Uterus (tissue), 2 donors: ENCODE results near the gene VAC14.

Experiments used
- CTCF ChIP-seq, 4 experiments: fragments of 200-600 bp in 2 of 4; fragments of 450-650 bp in 2 of 4; sonication (generic) in 2 of 4; IDR thresholded peaks; one replicate each; pipeline ENCODE4 v1.5.1; 2016 to 2019; ENCODE audit warnings: antibody characterized with exemption in 4 of 4, mild to moderate bottlenecking in 2 of 4, moderate library complexity in 1 of 4
- POLR2A ChIP-seq, 2 donors: fragments of 450-650 bp; IDR thresholded peaks; one replicate each; pipeline ENCODE4 v1.6.1; 2016; ENCODE audit warnings: antibody characterized with exemption in 2 of 2, mild to moderate bottlenecking in 1 of 2, moderate library complexity in 1 of 2

- TF ChIP-seq CTCF (IDR thresholded peaks at IDR 0.05) (no peak), POLR2A (IDR thresholded peaks at IDR 0.05) (no peak)
Measured at GRCh38 chr16:70712359-70712758, 88.6 kb downstream of the VAC14 start.
